ENCODE measurements around the gene CACNB4. TPM values are rescaled to one million over a fixed set of nuclear protein-coding genes. Genes with fewer than 3 reads are reported as not detected.

CACNB4 gene
- total RNA-seq, 2 experiments from 2014 or later = 0.14 to 0.20 TPM

DNA sequence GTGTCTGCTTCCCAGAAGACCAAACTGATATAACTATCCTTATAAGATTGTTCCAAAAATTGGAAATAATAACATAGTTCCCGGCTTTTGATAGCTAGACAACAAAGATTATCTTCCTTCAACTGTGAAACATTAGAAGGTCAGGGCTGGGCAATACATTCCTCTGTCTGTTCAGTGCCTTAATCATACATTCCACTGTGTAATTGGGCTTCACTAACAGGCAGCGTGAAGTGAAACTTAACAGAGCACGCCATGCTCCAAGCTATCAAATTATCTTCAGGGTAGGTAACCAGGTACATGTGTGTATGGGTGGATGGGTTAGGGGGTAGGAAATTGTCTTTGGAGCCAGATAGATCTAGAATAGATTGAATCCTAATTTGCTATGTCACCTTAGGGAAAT, 247.1 kb downstream of the CACNB4 start:
- intact Hi-C loops (cut with DNase I, micrococcal nuclease) = no loop called here
- H3K9me3 Mint-ChIP-seq = no peaks in the 10 kb centered on the region
- no peaks in the 10 kb centered on the region for H3K27me3 Mint-ChIP-seq
- ATAC-seq (ENCODE audit: poor library complexity) (no peak), DNase-seq (no peak)
- H3K4me3 Mint-ChIP-seq = no peak overlapping the region
- Histone ChIP-seq H3K27me3 (ENCODE audit: control insufficient read depth in 1 of 2, insufficient read depth in 2 of 2, low read length in 2 of 2) (no peaks in the 10 kb centered on the region), H3K36me3 (ENCODE audit: insufficient read depth, low read length) (no peaks in the 10 kb centered on the region), H3K4me1 (ENCODE audit: insufficient read depth, low read length) (no peaks in the 10 kb centered on the region), H3K27ac (ENCODE audit: low read depth in 1 of 2, low read length in 2 of 2) (no peak overlapping the region), H3K9me3 (ENCODE audit: control insufficient read depth in 1 of 2, insufficient read depth in 1 of 2, low read length in 2 of 2) (no peaks in the 10 kb centered on the region), H3K4me3 (ENCODE audit: low read length) (no peak overlapping the region)
- ChIA-PET POLR2A (no interaction called here), CTCF (no interaction called here)
- no peaks in the 10 kb centered on the region for H3K4me1 Mint-ChIP-seq (ENCODE audit: low read depth)
- H3K36me3 Mint-ChIP-seq (ENCODE audit: low read depth) = no peaks in the 10 kb centered on the region
- TF ChIP-seq, protein P1, sequence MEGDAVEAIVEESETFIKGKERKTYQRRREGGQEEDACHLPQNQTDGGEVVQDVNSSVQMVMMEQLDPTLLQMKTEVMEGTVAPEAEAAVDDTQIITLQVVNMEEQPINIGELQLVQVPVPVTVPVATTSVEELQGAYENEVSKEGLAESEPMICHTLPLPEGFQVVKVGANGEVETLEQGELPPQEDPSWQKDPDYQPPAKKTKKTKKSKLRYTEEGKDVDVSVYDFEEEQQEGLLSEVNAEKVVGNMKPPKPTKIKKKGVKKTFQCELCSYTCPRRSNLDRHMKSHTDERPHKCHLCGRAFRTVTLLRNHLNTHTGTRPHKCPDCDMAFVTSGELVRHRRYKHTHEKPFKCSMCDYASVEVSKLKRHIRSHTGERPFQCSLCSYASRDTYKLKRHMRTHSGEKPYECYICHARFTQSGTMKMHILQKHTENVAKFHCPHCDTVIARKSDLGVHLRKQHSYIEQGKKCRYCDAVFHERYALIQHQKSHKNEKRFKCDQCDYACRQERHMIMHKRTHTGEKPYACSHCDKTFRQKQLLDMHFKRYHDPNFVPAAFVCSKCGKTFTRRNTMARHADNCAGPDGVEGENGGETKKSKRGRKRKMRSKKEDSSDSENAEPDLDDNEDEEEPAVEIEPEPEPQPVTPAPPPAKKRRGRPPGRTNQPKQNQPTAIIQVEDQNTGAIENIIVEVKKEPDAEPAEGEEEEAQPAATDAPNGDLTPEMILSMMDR (IDR thresholded peaks at IDR 0.05) = no peak
- no peak overlapping the region for H3K27ac Mint-ChIP-seq

DNA sequence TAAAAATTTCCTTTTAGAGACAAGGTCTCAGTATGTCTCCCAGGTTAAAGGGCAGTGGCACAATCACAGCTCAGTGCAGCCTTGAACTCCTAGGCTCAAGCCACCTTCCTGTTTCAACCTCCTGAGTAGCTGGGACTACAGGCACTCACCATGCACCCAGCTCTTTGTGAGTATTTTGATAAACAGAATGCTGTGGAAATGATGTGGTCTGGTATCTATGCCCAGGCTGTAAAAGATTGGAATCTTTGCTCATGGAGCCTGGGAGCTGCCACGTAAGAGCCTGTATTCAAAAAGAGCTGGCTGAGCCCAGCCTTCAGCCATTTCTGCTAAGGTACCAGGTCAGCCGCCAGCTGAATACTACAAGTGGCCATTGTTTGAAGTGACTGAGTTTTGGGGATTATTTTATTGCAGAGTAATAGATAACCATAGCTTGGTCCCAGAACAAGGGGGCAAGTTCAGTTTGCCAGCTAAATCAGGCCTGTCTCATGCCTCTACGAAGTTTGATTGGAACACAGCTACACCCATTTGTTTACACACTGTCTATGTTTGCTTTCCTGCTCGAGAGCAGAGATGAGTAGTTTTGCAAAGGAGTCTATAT, 249.3 kb downstream of the CACNB4 start:
- intact Hi-C loops (cut with DNase I, micrococcal nuclease) = no loop called here
- Mint-ChIP-seq H3K27me3 (no peaks in the 10 kb centered on the region), H3K4me3 (no peak overlapping the region), H3K27ac (no peak overlapping the region), H3K4me1 (ENCODE audit: low read depth) (no peaks in the 10 kb centered on the region), H3K36me3 (ENCODE audit: low read depth) (no peaks in the 10 kb centered on the region), H3K9me3 (no peaks in the 10 kb centered on the region)
- no peak overlapping the region for H3K4me3 ChIP-seq (ENCODE audit: low read length)
- no peak for DNase-seq
- no peak for ATAC-seq (ENCODE audit: poor library complexity)
- ChIA-PET POLR2A (no interaction called here), CTCF (no interaction called here)
- TF ChIP-seq, protein P1 (IDR thresholded peaks at IDR 0.05) = no peak
- H3K4me1 ChIP-seq (ENCODE audit: insufficient read depth, low read length) = no peaks in the 10 kb centered on the region
- no peaks in the 10 kb centered on the region for H3K36me3 ChIP-seq (ENCODE audit: insufficient read depth, low read length)
- no peaks in the 10 kb centered on the region for H3K9me3 ChIP-seq (ENCODE audit: control insufficient read depth in 1 of 2, insufficient read depth in 1 of 2, low read length in 2 of 2)
- H3K27me3 ChIP-seq (ENCODE audit: control insufficient read depth in 1 of 2, insufficient read depth in 2 of 2, low read length in 2 of 2) = no peaks in the 10 kb centered on the region
- H3K27ac ChIP-seq (ENCODE audit: low read depth in 1 of 2, low read length in 2 of 2) = no peak overlapping the region

DNA sequence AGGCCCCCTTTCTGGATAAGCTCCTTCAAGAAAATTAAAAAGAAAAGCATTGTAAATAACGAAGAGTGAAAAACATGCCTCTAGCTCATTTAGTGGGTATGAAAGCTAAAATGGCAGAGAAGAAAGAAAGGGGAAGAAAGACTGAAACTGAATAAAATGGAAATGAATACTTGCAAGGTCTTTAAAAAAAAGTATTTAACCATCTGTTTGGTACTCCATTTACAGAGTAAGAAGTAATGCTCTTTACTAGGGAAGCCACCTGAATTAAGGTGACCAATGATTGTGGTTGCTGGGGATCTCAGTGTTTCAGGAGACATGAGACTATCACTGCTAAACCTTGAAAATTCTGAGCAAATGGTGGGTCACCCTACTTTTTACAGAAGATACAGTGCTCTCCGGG, 253.0 kb downstream of the CACNB4 start:
- Histone ChIP-seq H3K4me3 (ENCODE audit: low read length) (no peak overlapping the region), H3K4me1 (ENCODE audit: insufficient read depth, low read length) (no peaks in the 10 kb centered on the region), H3K36me3 (ENCODE audit: insufficient read depth, low read length) (no peaks in the 10 kb centered on the region), H3K27ac (ENCODE audit: low read depth in 1 of 2, low read length in 2 of 2) (no peak overlapping the region), H3K9me3 (ENCODE audit: control insufficient read depth in 1 of 2, insufficient read depth in 1 of 2, low read length in 2 of 2) (no peaks in the 10 kb centered on the region), H3K27me3 (ENCODE audit: control insufficient read depth in 1 of 2, insufficient read depth in 2 of 2, low read length in 2 of 2) (no peaks in the 10 kb centered on the region)
- ChIA-PET POLR2A (no interaction called here), CTCF (interaction anchor here (1.1 kb wide), 1 partner anchor 40 kb away, joined by 3 read pairs; no protein-coding TSS in a partner anchor)
- TF ChIP-seq, protein P1 (IDR thresholded peaks at IDR 0.05) = no peak
- intact Hi-C loops (cut with DNase I, micrococcal nuclease) = no loop called here
- Mint-ChIP-seq H3K36me3 (ENCODE audit: low read depth) (no peaks in the 10 kb centered on the region), H3K4me3 (no peak overlapping the region), H3K9me3 (no peaks in the 10 kb centered on the region), H3K27me3 (no peaks in the 10 kb centered on the region), H3K4me1 (ENCODE audit: low read depth) (no peaks in the 10 kb centered on the region), H3K27ac (no peak overlapping the region)
- DNase-seq (no peak), ATAC-seq (ENCODE audit: poor library complexity) (no peak)

Measured in CD4-positive, alpha-beta T cell (primary cell).